Ishikawa (cell line): Measurements from ENCODE around the gene SLC47A1.

Experiments used
- CEBPB ChIP-seq: IDR thresholded peaks from 2 replicates; pipeline ENCODE4 v1.6.1; 2012
- CREB1 ChIP-seq: IDR thresholded peaks from 2 replicates; pipeline ENCODE4 v1.6.1; 2012; ENCODE audit warnings: low read depth
- EGR1 ChIP-seq: IDR thresholded peaks from 2 replicates; pipeline ENCODE4 v1.6.1; 2012
- EP300 ChIP-seq: IDR thresholded peaks from 2 replicates; pipeline ENCODE4 v1.6.1; 2012; ENCODE audit warnings: borderline replicate concordance
- FOXM1 ChIP-seq: IDR thresholded peaks from 2 replicates; pipeline ENCODE4 v1.6.1; 2012; ENCODE audit warnings: low read depth, borderline replicate concordance
- MAX ChIP-seq: IDR thresholded peaks from 2 replicates; pipeline ENCODE4 v1.6.1; 2012
- NFIC ChIP-seq: IDR thresholded peaks from 2 replicates; pipeline ENCODE4 v1.6.1; 2012
- RAD21 ChIP-seq: IDR thresholded peaks from 2 replicates; pipeline ENCODE4 v1.6.1; 2012; ENCODE audit warnings: low read depth
- REST ChIP-seq: IDR thresholded peaks from 2 replicates; pipeline ENCODE4 v1.6.1; 2012; ENCODE audit warnings: low read depth, mild to moderate bottlenecking
- TAF1 ChIP-seq: IDR thresholded peaks from 2 replicates; pipeline ENCODE4 v1.6.1; 2012; ENCODE audit warnings: low read depth, mild to moderate bottlenecking
- TCF12 ChIP-seq: IDR thresholded peaks from 2 replicates; pipeline ENCODE4 v1.6.1; 2012; ENCODE audit warnings: low read depth
- TEAD4 ChIP-seq: IDR thresholded peaks from 2 replicates; pipeline ENCODE4 v1.6.1; 2012
- YY1 ChIP-seq: IDR thresholded peaks from 2 replicates; pipeline ENCODE4 v1.6.1; 2012; ENCODE audit warnings: low read depth
- ZBTB7A ChIP-seq: IDR thresholded peaks from 2 replicates; pipeline ENCODE4 v1.6.1; 2012; ENCODE audit warnings: low read depth
- TF ChIP-seq, protein P1 (sequence below): IDR thresholded peaks from 2 replicates; pipeline ENCODE4 v1.6.1; 2012

Gene SLC47A1

GRCh38 chr17:19507775-19508576, 25.7 kb upstream of the SLC47A1 start:
- TF ChIP-seq EGR1 (peak; percentile 46; the same call in 1 of the 2 replicates), EP300 (0 out of 2 replicates have a peak, but pooled peaks have one; percentile 8), ZBTB7A (peak; percentile 97), CEBPB (peak; percentile 40; the same call in 1 of the 2 replicates), TEAD4 (peak; percentile 97), MAX (peak; percentile 64), REST (no peak), YY1 (no peak), TAF1 (0 out of 2 replicates have a peak, but pooled peaks have one; percentile 10)

- TF ChIP-seq, protein P1, sequence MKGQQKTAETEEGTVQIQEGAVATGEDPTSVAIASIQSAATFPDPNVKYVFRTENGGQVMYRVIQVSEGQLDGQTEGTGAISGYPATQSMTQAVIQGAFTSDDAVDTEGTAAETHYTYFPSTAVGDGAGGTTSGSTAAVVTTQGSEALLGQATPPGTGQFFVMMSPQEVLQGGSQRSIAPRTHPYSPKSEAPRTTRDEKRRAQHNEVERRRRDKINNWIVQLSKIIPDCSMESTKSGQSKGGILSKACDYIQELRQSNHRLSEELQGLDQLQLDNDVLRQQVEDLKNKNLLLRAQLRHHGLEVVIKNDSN: no peak
- 0 out of 2 replicates have a peak, but pooled peaks have one; percentile 14 for TF ChIP-seq ZBTB7A
Observed at GRCh38 chr17:19508577-19508867, 25.1 kb upstream of the SLC47A1 start.

GRCh38 chr17:19510903-19511302, 22.8 kb upstream of the SLC47A1 start:
- TF ChIP-seq CEBPB (no peak), RAD21 (no peak), TEAD4 (no peak), NFIC (no peak), TAF1 (no peak), FOXM1 (no peak), EGR1 (peak; percentile 48; the same call in 1 of the 2 replicates)

- TF ChIP-seq FOXM1: no peak
- TF ChIP-seq REST: no peak
- TF ChIP-seq MAX: no peak
- no peak for TF ChIP-seq ZBTB7A
- TF ChIP-seq RAD21: peak; percentile 99
- TF ChIP-seq NFIC: no peak
- TF ChIP-seq, protein P1: no peak
Observed at GRCh38 chr17:19513897-19514488, 19.7 kb upstream of the SLC47A1 start.

GRCh38 chr17:19517699-19518098, 16.0 kb upstream of the SLC47A1 start:
- no peak for TF ChIP-seq ZBTB7A
- TF ChIP-seq REST: no peak
- no peak for TF ChIP-seq TEAD4
- TF ChIP-seq EGR1: no peak
- TF ChIP-seq, protein P1: no peak
- TF ChIP-seq MAX: no peak
- TF ChIP-seq TCF12: no peak
- no peak for TF ChIP-seq YY1
- TF ChIP-seq CEBPB: no peak
- no peak for TF ChIP-seq NFIC
- no peak for TF ChIP-seq RAD21
- no peak for TF ChIP-seq EP300
- no peak for TF ChIP-seq TAF1
- no peak for TF ChIP-seq CREB1
- no peak for TF ChIP-seq FOXM1
